Measurements from ENCODE around the gene TMCC2.

- TF ChIP-seq, protein P1, sequence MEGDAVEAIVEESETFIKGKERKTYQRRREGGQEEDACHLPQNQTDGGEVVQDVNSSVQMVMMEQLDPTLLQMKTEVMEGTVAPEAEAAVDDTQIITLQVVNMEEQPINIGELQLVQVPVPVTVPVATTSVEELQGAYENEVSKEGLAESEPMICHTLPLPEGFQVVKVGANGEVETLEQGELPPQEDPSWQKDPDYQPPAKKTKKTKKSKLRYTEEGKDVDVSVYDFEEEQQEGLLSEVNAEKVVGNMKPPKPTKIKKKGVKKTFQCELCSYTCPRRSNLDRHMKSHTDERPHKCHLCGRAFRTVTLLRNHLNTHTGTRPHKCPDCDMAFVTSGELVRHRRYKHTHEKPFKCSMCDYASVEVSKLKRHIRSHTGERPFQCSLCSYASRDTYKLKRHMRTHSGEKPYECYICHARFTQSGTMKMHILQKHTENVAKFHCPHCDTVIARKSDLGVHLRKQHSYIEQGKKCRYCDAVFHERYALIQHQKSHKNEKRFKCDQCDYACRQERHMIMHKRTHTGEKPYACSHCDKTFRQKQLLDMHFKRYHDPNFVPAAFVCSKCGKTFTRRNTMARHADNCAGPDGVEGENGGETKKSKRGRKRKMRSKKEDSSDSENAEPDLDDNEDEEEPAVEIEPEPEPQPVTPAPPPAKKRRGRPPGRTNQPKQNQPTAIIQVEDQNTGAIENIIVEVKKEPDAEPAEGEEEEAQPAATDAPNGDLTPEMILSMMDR (IDR thresholded peaks at IDR 0.05) = no peak
- no peak for TF ChIP-seq POLR2A (IDR thresholded peaks at IDR 0.05)
Observed at GRCh38 chr1:205225901-205226765, 1.6 kb upstream of the TMCC2 start.

All from heart left ventricle (tissue), 13 donors.